GM12801 (cell line): ENCODE results near the gene PLEKHG3.

Experiments used
- TF ChIP-seq, protein P1 (sequence below): IDR thresholded peaks from one replicate; pipeline ENCODE4 v1.5.1; 2011; ENCODE audit warnings: control low read depth; ENCODE audit not compliant: insufficient read length; ENCODE audit errors: extremely low read depth

Gene PLEKHG3

DNA sequence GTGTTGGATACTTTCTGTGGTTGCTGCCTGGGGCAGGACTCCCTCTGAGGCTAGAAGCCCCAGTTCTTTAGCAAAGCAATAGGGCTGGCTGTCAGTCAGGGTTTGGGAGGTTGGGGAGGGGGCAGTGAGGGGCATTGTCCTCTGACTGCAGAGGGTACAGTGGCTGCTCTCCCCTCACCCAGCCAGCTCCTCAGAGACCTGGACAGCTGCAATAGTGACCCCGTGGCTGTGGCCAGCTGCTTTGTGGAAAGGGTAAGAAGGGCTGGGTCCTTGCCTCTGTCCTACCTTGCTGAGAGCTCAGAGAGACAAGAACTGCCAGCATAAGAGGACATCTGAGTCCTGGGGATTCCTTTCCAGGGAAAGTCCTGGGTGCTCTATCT lies 25.8 kb downstream of the PLEKHG3 start:
- TF ChIP-seq, protein P1, sequence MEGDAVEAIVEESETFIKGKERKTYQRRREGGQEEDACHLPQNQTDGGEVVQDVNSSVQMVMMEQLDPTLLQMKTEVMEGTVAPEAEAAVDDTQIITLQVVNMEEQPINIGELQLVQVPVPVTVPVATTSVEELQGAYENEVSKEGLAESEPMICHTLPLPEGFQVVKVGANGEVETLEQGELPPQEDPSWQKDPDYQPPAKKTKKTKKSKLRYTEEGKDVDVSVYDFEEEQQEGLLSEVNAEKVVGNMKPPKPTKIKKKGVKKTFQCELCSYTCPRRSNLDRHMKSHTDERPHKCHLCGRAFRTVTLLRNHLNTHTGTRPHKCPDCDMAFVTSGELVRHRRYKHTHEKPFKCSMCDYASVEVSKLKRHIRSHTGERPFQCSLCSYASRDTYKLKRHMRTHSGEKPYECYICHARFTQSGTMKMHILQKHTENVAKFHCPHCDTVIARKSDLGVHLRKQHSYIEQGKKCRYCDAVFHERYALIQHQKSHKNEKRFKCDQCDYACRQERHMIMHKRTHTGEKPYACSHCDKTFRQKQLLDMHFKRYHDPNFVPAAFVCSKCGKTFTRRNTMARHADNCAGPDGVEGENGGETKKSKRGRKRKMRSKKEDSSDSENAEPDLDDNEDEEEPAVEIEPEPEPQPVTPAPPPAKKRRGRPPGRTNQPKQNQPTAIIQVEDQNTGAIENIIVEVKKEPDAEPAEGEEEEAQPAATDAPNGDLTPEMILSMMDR, result no peak

DNA sequence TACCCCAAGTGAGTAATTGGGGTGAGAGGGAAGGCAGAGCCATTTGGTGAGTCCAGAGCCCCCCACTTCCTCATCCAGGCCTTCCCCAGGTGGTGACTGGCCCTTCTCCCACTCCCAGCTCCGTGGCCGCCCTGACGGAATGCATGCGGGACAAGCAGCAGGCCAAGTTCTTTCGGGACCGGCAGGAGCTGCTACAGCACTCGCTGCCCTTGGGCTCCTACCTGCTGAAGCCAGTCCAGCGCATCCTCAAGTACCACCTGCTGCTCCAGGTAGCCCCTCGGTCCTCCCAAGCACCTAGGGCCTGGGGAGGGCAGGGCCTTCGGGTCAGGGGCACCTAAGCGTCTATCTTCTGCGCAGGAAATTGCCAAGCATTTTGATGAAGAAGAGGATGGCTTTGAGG lies 26.5 kb downstream of the PLEKHG3 start:
- TF ChIP-seq, protein P1, result no peak

DNA sequence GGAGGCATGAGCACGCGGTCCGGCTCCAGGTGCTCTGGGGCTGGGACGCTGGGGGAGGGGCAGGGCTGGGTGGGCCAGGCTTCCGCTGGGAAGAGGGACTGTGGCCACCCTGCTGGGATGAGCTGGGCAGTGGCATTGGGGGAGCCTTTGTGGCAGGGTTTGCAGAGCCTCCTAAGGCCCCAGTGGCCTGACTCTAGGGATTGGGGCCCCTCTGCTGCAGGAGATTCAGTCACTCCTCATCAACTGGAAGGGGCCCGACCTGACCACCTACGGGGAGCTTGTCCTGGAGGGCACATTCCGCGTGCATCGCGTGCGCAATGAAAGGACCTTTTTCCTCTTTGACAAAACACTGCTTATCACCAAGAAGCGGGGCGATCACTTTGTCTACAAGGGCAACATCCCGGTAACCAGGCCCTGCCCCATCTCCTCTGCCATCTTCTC lies 26.9 kb downstream of the PLEKHG3 start:
- TF ChIP-seq, protein P1, result no peak

DNA sequence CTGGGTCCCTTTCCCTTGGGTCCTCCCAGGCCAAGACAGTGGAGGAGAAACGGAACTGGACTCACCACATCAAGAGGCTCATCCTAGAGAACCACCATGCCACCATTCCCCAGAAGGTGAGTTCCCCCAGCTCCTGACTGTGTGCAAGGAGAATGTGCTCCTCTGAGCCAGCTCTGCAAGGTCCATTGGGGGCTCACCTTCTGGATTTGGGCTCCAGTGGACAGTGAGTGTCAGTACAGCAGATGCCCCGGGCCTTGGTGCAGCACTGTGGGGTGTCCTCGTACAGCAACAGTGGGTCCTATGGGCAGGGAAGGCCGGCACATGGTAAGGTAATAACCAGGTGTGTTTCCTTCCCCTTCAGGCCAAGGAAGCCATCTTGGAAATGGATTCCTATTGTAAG lies 27.8 kb downstream of the PLEKHG3 start:
- TF ChIP-seq, protein P1, result no peak

DNA sequence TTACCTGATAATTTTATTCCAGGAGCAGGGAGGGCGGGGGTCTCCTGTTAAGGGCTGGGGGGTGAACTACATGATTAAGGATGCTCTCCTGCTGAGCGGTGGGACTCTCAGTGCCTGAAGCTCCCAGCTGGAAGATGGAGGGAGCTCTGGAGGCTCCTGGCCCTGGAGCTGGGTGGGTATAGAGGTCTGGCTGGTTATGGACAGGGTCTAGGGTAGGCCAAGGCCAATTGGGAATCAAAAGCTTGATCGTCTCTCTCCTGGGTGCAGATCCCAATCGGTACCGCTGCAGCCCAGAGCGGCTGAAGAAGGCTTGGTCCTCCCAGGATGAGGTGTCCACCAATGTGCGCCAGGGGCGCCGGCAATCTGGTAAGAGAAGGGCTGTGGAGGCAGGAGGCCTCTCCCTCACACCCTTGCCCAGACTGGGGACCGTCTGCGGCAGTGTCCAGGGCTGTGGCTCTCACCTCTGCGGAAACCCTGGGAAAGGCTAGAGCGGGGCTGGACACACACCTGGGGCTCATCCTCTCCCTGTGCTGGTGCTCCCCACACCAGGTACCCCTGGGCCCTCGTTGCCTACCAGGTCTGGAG lies 28.4 kb downstream of the PLEKHG3 start:
- TF ChIP-seq, protein P1, result no peak

DNA sequence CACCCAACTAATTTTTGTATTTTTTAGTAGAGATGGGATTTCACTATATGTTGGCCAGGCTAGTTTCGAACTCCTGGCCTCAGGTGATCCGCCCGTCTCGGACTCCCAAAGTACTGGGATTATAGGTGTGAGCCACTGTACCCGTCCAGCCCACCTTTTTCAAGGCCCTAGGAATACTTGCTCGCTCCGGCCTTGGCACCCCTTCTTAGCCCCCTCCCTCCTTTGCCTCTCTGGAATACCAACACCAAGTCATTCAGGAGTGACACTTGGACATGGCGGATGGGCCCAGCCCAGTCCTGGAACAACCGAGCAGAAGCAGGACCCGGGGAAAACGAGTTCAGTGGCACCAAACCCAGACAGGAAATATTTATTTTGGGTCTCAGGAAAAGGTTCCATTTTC lies 29.1 kb downstream of the PLEKHG3 start:
- TF ChIP-seq, protein P1, result no peak

DNA sequence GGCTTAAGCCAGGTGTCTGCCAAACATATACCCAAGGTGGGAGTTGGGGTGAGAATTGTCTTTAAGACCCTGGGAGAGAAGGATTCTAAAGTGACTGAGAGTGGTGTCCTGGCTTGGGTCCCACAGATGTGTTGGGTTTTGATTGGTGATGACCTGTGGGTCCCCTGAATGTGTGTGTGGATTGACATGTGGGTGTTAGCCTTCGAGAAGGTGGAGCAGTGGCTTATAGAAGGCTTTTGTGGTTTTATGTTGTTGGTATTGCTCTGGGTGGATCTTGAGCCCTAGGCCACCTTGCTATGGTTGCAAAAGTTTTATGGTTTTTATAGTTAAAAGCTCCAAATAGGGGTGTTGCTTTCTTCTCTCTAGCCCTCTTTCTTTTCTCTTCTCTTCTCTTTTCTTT lies 29.7 kb downstream of the PLEKHG3 start:
- TF ChIP-seq, protein P1, result no peak
